OCI-LY3 (cell line): ENCODE data around the gene ANKUB1.

Experiments used
- H2AFZ ChIP-seq: fragments of 200-600, 300-600 bp; shearing (Covaris generic); 2 replicates; pipeline ENCODE4 v1.6.0; 2014; ENCODE audit warnings: antibody characterized with exemption, low read depth, low read length
- H3K27ac ChIP-seq: fragments of 200-600, 300-600 bp; sonication (generic); 2 replicates; pipeline ENCODE4 v1.5.1; 2014; ENCODE audit warnings: mild to moderate bottlenecking, low read length, moderate library complexity, mixed read lengths
- H3K27me3 ChIP-seq: fragments of 200-600, 300-600 bp; sonication (generic); 2 replicates; pipeline ENCODE4 v1.6.1; 2014; ENCODE audit warnings: low read depth, low read length, mixed read lengths
- H3K36me3 ChIP-seq: fragments of 200-600, 300-600 bp; sonication (generic); replicated peaks from 2 replicates; pipeline ENCODE3; 2014; ENCODE audit warnings: low read depth, low read length, mixed read lengths
- H3K4me1 ChIP-seq: fragments of 300-600, 200-600 bp; sonication (generic); 2 replicates; pipeline ENCODE4 v1.6.1; 2014; ENCODE audit warnings: low read length, mixed read lengths
- H3K4me2 ChIP-seq: fragments of 200-600, 300-600 bp; sonication (generic); 2 replicates; pipeline ENCODE4 v1.6.1; 2014; ENCODE audit warnings: low read length, mixed read lengths
- H3K4me3 ChIP-seq: fragments of 300-600, 200-600 bp; sonication (generic); 2 replicates; pipeline ENCODE4 v1.5.1; 2014; ENCODE audit warnings: antibody characterized with exemption, mild to moderate bottlenecking, low read length, moderate library complexity
- H3K79me2 ChIP-seq: fragments of 300-600, 200-600 bp; shearing (Covaris generic); 2 replicates; pipeline ENCODE4 v1.6.1; 2014; ENCODE audit warnings: mild to moderate bottlenecking, low read length, mixed read lengths
- H3K9ac ChIP-seq: fragments of 300-600, 200-600 bp; shearing (Covaris generic); 2 replicates; pipeline ENCODE4 v1.6.0; 2014; ENCODE audit warnings: mild to moderate bottlenecking, low read length, moderate library complexity
- H3K9me3 ChIP-seq: fragments of 200-600, 300-600 bp; shearing (Covaris generic); 2 replicates; pipeline ENCODE4 v1.6.1; 2014; ENCODE audit warnings: low read length, mixed read lengths; ENCODE audit not compliant: insufficient read depth
- H4K20me1 ChIP-seq: fragments of 200-600, 300-600 bp; sonication (generic); 2 replicates; pipeline ENCODE4 v1.6.1; 2016; ENCODE audit warnings: low read length, mixed read lengths; ENCODE audit not compliant: insufficient read depth
- CTCF ChIP-seq: fragments of 200-600, 300-600 bp; sonication (generic); IDR thresholded peaks from 2 replicates; pipeline ENCODE4 v1.5.1; 2014; ENCODE audit warnings: antibody characterized with exemption, low read length, low read depth
- EZH2phosphoT487 ChIP-seq: fragments of 200-600 bp; shearing (Covaris generic); IDR thresholded peaks from 2 replicates; pipeline ENCODE4 v1.6.1; 2018; ENCODE audit warnings: antibody characterized with exemption, mixed run types, low read depth

Gene ANKUB1

GRCh38 chr3:149713730-149714654, 78.4 kb downstream of the ANKUB1 start:
- Histone ChIP-seq H4K20me1 (no peaks in the 10 kb centered on the region), H3K4me3 (no peak overlapping the region), H3K9me3 (no peaks in the 10 kb centered on the region), H3K79me2 (no peaks in the 10 kb centered on the region), H3K9ac (no peak overlapping the region), H3K27me3 (no peaks in the 10 kb centered on the region), H2AFZ (no peak overlapping the region), H3K4me1 (0 out of 2 replicates have a peak, but pooled peaks cover 4% of the 10 kb centered on the region), H3K36me3 (no peaks in the 10 kb centered on the region), H3K4me2 (no peak overlapping the region), H3K27ac (no peak overlapping the region)
- no peak for TF ChIP-seq EZH2phosphoT487
- no peak for TF ChIP-seq CTCF
